Epidermal melanocyte (primary cell): ENCODE results near the gene LSP1.
A peak's percentile ranks its signal among the peaks of the same experiment; 100 is the strongest.

Source experiments
- DNase-seq: peaks from one replicate; pipeline ENCODE4 v3.0.0; 2011; ENCODE audit warnings: low spot score; ENCODE audit not compliant: insufficient read length

The LSP1 gene

GRCh38 chr11:1824221-1825038 is 28.5 kb upstream of the LSP1 start:
- DNase-seq: no peak

GRCh38 chr11:1825039-1825740 is 27.7 kb upstream of the LSP1 start:
- DNase-seq: no peak

DNA sequence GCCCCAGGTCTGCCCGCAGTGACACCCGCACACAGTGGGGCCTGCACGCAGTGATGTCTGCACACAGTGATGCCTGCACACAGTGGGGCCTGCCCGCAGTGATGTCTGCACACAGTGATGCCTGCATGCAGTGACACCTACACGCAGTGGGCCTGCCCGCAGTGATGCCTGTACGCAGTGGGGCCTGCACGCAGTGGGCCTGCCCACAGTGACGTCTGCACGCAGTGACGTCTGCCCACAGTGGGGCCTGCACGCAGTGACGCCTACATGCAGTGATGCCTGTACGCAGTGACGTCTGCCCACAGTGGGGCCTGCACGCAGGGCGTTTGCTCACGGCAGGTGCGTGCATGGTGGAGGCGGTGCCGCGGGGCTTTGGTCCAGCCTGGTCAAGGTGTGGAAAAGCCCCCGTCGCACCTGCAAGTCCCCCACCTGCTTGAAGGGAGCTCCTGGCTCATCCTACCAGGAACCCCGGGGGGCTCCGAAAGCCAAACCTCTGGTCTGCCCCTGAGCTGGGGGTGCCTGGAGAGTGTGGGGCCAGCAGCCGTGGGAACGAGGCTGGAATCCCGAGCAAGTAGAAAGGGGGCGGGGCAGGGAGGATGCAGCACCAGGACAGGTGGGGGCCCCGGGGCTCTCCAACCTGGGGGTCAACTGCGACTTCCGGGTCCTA is 27.0 kb upstream of the LSP1 start:
- no peak for DNase-seq

DNA sequence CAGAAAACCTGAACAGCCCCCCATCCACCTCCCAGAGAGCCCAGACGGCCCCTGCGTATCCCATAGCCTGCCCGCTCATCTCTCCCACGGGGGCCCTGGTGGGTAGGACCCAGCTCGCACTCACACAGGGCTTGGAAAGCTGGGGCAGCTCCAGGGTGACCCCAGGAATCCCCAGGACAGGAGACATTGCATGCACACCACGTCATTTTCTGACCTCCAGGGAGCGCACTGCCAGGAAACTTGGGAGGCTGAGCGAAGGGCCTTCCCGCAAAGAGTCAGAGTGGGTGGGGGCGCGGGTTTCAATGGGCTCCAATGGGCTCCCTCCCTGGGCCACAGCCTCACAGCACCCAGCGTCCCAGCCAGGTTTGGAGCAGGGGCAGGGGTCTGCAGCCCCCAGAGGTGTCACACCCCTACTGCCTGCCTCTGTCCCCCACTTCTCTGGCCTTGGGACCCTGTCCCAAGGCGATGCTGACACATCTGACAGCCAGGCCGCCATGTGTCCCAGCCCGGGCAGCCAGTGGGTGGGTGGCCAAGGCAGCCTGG is 26.3 kb upstream of the LSP1 start:
- peak; percentile 77 for DNase-seq

DNA sequence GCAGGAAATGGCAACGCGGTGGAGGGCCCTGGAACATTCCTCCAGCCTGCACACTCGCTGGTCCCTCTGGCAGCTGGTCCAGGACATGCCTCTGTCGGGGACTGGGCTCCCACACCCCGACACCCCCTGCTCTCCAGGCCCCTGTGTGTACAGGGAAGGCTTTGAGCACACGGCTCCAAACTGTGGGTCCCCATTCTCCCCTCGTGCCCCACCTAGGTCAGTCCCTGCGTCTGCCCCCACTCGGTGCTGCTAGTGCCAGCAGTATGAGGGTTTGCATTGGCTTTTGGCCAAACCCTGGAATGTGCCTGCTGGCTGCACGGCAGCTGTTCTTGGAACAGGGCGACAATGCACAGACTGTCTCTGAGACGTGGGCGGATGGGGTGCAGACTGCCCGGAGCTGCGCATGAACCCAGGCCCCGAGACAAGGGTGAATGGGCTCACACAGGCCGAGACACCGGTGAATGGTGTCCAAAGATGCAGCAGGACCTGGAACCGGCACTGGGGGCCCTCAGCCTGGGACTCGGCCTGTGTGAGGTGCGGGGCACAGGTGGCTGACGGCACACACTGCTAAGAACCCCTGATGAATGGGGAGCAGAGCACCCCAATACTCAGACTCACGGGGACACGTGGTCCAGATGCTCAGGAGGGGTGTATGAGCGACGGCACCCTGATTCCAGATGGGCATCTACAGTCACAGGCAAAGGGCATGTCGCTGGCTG is 25.6 kb upstream of the LSP1 start:
- peak; percentile 98 for DNase-seq

DNA sequence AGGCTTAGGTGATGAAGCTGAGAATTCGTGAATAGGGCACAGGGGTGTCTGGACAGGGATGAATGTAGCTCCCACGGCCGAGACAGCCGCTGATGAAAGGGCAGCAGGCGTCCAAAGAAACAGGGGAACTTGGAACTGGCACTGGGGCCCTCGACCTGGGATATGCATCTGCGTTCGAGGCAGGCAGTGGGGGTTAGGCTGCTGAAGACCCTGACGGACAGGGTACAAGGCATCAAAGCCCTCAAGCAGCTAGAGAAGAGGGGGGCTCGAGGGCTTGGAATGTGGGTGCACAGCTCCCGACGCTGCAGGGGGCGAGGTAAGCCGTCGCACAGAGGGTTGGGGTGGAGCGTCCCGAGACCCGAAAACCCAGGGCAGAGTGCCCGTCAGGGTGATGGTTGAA is 25.0 kb upstream of the LSP1 start:
- no peak for DNase-seq

GRCh38 chr11:1828542-1828941 is 24.3 kb upstream of the LSP1 start:
- no peak for DNase-seq

- peak; percentile 90 for DNase-seq
Measured at GRCh38 chr11:1829039-1829820, 23.7 kb upstream of the LSP1 start.

DNA sequence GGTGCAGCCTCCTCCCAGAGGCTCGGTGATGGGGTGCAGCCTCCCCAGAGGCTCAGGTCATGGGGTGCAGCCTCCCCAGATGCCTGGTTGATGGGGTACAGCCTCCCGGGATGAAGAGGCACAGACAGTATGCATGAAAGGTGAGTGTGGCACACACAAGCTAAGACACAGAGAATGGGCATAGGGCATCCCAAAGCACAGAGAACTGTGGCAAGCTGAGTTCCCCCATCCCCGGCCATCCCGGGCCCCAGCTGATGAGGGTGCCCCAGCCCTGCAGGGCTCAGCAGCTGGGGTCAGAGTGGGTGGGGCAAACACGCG is 22.9 kb upstream of the LSP1 start:
- no peak for DNase-seq

DNA sequence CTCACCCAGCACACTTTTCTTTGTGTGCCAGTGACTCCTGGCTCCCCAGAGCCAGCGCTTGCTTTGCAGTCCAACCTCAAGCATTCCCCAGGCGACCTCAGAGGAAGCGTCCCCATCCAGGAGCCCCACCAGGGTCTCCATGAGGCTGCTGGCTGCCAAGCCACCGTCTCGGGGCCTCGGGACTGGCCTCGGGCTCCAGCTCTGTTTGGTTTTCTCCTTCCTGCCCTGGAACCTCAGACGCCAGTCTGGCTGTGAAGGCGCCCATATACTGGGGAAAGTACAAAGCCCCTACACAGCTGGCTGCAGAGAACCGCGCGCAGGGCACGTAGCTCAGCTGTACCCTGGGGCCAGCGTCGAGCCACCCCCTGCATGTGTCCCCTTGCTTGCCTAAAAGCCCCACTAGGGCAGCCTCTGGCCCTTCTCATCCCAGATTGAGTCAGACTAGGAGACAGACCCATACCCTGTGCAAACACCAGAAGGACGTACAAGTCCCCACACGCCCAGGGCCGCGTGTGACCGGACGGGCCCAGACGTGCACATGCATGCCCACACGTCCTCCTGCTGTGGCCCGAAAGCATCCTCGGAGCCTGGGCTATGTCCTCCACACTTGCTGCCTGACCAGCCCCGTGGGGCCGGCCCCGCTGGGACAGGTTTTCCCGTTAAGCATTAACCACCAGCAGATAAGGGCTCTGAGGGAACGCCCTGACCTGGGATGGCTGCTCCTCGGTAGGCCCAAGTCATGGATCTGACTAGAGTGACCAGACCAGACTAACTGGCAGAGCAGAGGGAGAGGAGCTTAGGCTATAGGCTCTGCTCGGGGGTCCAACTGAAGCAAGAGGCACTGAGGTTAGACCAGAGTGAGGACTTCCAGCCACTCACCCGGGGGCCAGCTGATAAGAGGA is 22.3 kb upstream of the LSP1 start:
- DNase-seq: no peak

DNA sequence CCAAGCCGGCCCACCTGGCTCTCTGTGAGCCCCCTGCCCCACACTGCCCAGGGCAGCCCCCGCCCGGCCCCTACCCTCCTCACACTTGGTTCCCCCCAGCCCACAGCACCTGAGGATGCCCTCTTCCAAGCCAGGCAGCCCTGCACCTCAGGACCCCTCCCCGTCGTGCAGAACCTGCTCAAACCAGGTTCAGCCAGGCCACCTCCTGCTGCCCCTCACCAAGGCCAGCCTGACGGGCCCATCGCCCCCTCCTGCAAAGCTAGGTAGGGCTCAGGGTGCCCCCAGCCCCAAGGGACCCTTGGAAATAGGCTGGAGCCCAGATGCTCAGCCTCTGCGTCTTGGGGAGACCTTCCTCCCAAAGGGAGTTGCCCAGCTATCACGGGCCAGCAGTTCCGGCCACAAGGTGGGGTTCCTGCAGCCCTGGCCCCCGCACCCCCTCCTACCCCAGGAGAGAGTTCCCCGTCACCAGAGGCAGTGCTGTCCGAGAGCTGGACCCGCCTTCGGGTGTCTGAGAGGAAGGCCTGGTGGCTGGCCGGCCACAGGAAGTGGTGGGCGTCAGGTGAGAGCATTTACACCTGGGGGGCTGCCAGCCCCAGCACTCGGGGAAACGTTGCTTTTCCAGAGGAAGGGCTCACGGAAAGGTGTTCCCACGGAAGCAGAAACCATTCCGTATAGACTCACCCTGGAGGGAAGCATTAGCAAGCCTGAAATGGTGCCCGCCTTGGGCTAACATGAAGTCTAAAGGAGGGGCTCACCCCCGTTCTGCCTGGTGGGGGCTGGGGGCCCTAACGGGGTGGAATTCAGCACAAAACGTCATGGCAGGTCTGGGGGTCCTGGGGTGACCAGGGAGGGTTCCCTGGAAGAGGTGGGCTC is 21.3 kb upstream of the LSP1 start:
- DNase-seq: no peak

DNA sequence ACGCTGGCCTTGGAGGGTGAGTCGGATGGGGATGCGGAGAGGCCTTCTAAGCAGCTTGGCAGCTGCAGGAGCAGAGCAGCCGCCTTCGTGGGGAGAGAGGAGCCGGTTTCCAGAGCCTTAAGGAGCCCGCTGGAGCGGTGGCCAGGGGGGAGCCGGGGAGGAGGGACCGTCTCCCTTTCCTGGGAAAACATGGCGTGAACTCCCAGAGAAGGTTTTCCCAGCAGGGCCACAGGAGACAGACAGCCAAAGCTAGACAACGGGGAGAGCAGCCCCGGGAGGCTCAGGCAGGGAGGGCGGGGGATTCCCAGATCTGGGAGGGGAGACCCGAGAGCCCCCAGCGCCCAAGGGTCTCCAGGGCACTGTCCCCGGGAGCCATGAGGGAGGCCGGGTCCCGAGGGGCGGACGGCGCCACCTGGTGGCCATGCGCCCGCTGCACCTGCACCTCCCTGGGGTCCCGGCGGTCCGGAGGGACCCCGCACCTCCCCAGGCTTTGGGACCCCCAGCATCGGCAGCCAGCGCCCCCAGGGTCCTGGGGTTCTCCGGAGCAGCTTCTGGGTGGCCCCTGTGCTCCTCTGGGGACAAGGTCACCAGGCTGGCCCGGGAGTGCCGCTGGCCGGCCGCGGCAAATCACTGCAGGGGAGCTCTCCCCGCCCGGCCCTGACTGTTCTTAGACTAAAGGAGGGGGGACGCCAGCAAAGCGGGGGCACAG is 20.5 kb upstream of the LSP1 start:
- peak; percentile 58 for DNase-seq

GRCh38 chr11:1832920-1833295 is 20.0 kb upstream of the LSP1 start:
- no peak for DNase-seq

- DNase-seq: no peak
Measured at GRCh38 chr11:1834062-1834610, 18.7 kb upstream of the LSP1 start.

GRCh38 chr11:1834779-1835670 is 17.9 kb upstream of the LSP1 start, which contains the start of gene SYT8:
Gene SYT8 (plus strand): TSS chr11:1834990. CDS start chr11:1835106, 116 bp downstream.
- DNase-seq: no peak

GRCh38 chr11:1835671-1836010 is 17.2 kb upstream of the LSP1 start:
- no peak for DNase-seq
